ENCODE data around the gene PRKCA. TPM values are rescaled to one million over a fixed set of nuclear protein-coding genes. Genes with fewer than 3 reads are reported as not detected.

Gene PRKCA
- polyA plus RNA-seq, 1 experiment, result 66.8 TPM

DNA sequence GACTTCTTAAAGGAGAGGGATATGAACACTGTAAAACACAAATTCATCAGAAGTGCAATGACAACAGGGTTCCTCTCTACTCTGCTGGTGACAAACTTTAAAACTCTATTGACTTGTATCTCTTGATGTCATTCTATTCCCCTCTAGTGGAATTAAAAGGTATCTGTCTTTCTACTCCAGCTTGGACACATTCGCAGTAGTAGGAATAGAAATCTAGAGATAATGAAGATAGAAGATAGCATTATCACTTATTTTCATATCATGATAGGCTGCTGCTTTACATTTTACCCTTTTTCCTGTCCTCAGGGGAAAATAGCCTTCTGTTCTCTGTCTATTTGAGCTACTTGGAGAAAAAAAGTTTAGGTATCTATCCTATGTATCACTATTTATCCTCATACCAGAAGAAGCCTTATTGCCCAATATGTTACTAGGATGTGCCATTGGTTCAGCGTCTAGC lies 322.9 kb downstream of the PRKCA start:
- CTCF ChIA-PET, result interaction anchor here (1.0 to 1.3 kb wide), 4 partner anchors 8 to 425 kb away, joined by 3 to 5 read pairs (median 4); no protein-coding TSS in a partner anchor
- no peak overlapping the region for H3K4me3 ChIP-seq (ENCODE audit: low read depth, low read length)
- peak; percentile 62 for TF ChIP-seq CTCF (IDR thresholded peaks at IDR 0.05; ENCODE audit: low read depth, low read length)
- no peaks in the 10 kb centered on the region for H3K27me3 ChIP-seq (ENCODE audit: control insufficient read depth, insufficient read depth, low read length)
- no peak overlapping the region for H3K27ac ChIP-seq (ENCODE audit: low read depth, low read length)
- no peak for DNase-seq (ENCODE audit: low read depth, low spot score)
- no peaks in the 10 kb centered on the region for H3K9me3 ChIP-seq (ENCODE audit: control insufficient read depth, insufficient read depth, low read length)
- POLR2A ChIA-PET, result no interaction called here

DNA sequence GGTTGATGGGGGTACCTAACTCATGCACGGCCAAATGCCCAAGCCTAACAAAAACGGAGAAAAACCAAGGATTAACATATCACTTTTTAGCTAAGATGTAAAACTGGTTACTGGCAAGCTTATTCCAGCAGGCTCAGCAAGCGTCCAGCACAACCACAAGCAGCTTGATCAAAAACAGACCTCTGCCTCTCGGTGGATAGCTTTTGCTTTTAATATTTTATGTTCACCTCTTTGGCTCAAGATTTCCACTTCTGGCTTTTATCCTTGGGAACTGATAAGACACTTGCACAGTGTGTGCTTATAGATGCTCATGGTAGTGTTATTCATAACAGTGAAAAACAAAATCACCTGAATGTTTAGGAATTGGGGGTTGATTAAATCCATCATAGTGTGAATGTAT lies 325.6 kb downstream of the PRKCA start:
- CTCF ChIA-PET, result interaction anchor here (0.7 kb wide), 1 partner anchor 428 kb away, joined by 3 read pairs; no protein-coding TSS in a partner anchor
- DNase-seq (ENCODE audit: low read depth, low spot score), result no peak
- TF ChIP-seq CTCF (IDR thresholded peaks at IDR 0.05; ENCODE audit: low read depth, low read length), result no peak

GRCh38 chr17:66629762-66630161 lies 327.3 kb downstream of the PRKCA start:
- no peak for TF ChIP-seq CTCF (IDR thresholded peaks at IDR 0.05; ENCODE audit: low read depth, low read length)
- POLR2A ChIA-PET, result no interaction called here
- Histone ChIP-seq H3K27ac (ENCODE audit: low read depth, low read length) (no peak overlapping the region), H3K4me3 (ENCODE audit: low read depth, low read length) (no peak overlapping the region), H3K27me3 (ENCODE audit: control insufficient read depth, insufficient read depth, low read length) (no peaks in the 10 kb centered on the region), H3K9me3 (ENCODE audit: control insufficient read depth, insufficient read depth, low read length) (no peaks in the 10 kb centered on the region)
- DNase-seq (ENCODE audit: low read depth, low spot score), result no peak
- CTCF ChIA-PET, result interaction anchor here (1.3 to 1.4 kb wide), 2 partner anchors 375 to 430 kb away, joined by 4 to 5 read pairs; no protein-coding TSS in a partner anchor

More for the DNA sequence above, 325.6 kb downstream of the PRKCA start:
- POLR2A ChIA-PET, result no interaction called here
- Histone ChIP-seq H3K27ac (ENCODE audit: low read depth, low read length) (no peak overlapping the region), H3K4me3 (ENCODE audit: low read depth, low read length) (no peak overlapping the region), H3K27me3 (ENCODE audit: control insufficient read depth, insufficient read depth, low read length) (no peaks in the 10 kb centered on the region), H3K9me3 (ENCODE audit: control insufficient read depth, insufficient read depth, low read length) (no peaks in the 10 kb centered on the region)

GRCh38 chr17:66630379-66630778 lies 328.0 kb downstream of the PRKCA start:
- ChIA-PET POLR2A (no interaction called here), CTCF (interaction anchor here (1.0 to 1.4 kb wide), 3 partner anchors 43 to 430 kb away, joined by 3 to 5 read pairs (median 4); no protein-coding TSS in a partner anchor)
- no peaks in the 10 kb centered on the region for H3K27me3 ChIP-seq (ENCODE audit: control insufficient read depth, insufficient read depth, low read length)
- no peak overlapping the region for H3K27ac ChIP-seq (ENCODE audit: low read depth, low read length)
- no peak for TF ChIP-seq CTCF (IDR thresholded peaks at IDR 0.05; ENCODE audit: low read depth, low read length)
- no peak overlapping the region for H3K4me3 ChIP-seq (ENCODE audit: low read depth, low read length)
- no peak for DNase-seq (ENCODE audit: low read depth, low spot score)
- no peaks in the 10 kb centered on the region for H3K9me3 ChIP-seq (ENCODE audit: control insufficient read depth, insufficient read depth, low read length)

DNA sequence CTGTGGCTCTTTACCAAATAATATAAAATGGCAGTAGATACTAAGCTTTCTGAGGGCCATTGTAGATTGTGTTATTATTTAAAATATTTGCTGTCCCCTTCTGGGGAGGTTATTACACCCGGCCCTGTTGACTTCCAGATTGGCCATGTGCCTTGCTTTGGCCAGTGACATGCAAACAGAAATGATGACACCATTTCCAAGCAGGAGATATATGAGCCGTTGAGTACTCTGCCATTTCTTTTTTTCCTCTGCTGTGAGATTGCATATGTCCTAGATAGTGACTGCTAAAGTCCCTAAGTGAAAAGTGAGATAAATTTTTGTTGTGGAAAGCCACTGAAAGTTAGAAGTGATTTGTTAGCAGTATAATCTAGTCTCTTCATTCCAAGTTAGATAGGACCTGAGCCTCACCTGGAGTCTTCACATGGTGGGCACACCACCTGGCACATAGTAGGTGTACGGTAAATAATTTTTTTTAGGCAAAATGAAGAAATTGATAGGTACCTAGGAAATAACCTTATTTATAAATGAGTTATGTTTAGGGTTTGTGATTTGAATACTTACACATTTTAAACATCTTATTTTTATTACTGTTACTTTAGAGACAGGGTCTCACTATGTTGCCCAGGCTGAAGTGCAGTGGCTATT lies 328.5 kb downstream of the PRKCA start:
- CTCF ChIA-PET, result interaction anchor here (1.0 to 2.3 kb wide), 4 partner anchors 43 to 431 kb away, joined by 3 to 6 read pairs (median 4); no protein-coding TSS in a partner anchor
- DNase-seq (ENCODE audit: low read depth, low spot score), result no peak
- no peak overlapping the region for H3K4me3 ChIP-seq (ENCODE audit: low read depth, low read length)
- no peaks in the 10 kb centered on the region for H3K9me3 ChIP-seq (ENCODE audit: control insufficient read depth, insufficient read depth, low read length)
- TF ChIP-seq CTCF (IDR thresholded peaks at IDR 0.05; ENCODE audit: low read depth, low read length), result no peak
- POLR2A ChIA-PET, result no interaction called here
- no peaks in the 10 kb centered on the region for H3K27me3 ChIP-seq (ENCODE audit: control insufficient read depth, insufficient read depth, low read length)
- H3K27ac ChIP-seq (ENCODE audit: low read depth, low read length), result no peak overlapping the region
